Testis (tissue), 2 donors: ENCODE results near the gene EPHX1.

Source experiments
- POLR2A ChIP-seq: fragments of 450-650 bp; IDR thresholded peaks from one replicate; pipeline ENCODE4 v1.6.1; 2017; ENCODE audit warnings: antibody characterized with exemption, mild to moderate bottlenecking, moderate library complexity
- TF ChIP-seq, protein P1 (sequence below), 3 experiments: fragments of 450-650 bp in 2 of 3; fragments of 200-600 bp in 1 of 3; sonication (generic) in 1 of 3; IDR thresholded peaks; one replicate each; pipeline ENCODE4 v1.5.1; 2016 to 2019; ENCODE audit warnings: antibody characterized with exemption in 3 of 3, mild to moderate bottlenecking in 2 of 3, moderate library complexity in 1 of 3

DNA sequence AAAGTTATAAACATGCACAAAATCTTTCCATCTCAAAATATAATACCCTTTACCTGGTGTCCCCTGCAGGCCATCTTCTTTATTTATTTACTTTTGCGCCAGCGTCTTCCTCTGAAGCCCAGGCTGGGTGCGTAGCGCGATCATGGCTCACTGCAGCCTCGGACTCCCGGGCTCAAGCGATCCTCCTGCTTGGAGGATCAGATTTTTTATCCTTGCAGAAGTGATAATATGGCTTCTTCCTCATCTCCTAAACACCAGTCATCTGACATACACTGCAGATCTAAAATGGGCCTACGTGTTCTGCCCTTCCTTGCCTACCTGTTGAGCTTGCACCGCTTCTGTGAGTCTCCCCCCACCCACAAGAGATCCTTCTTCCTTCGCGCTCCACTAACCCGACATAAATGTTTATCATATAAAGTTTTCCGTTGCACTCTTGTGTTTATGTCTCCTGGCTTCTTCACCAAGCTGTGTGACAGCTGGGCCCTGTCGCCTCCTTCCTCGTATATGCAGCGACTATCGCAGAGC lies 32.8 kb upstream of the EPHX1 start:
- TF ChIP-seq, protein P1, sequence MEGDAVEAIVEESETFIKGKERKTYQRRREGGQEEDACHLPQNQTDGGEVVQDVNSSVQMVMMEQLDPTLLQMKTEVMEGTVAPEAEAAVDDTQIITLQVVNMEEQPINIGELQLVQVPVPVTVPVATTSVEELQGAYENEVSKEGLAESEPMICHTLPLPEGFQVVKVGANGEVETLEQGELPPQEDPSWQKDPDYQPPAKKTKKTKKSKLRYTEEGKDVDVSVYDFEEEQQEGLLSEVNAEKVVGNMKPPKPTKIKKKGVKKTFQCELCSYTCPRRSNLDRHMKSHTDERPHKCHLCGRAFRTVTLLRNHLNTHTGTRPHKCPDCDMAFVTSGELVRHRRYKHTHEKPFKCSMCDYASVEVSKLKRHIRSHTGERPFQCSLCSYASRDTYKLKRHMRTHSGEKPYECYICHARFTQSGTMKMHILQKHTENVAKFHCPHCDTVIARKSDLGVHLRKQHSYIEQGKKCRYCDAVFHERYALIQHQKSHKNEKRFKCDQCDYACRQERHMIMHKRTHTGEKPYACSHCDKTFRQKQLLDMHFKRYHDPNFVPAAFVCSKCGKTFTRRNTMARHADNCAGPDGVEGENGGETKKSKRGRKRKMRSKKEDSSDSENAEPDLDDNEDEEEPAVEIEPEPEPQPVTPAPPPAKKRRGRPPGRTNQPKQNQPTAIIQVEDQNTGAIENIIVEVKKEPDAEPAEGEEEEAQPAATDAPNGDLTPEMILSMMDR (IDR thresholded peaks at IDR 0.05): no peak
- no peak for TF ChIP-seq POLR2A
